Mammary epithelial cell (primary cell): ENCODE results near the gene FRS2.

Source experiments
- CTCF ChIP-seq, 2 donors: IDR thresholded peaks in 1 of 2; conservative IDR thresholded peaks in 1 of 2; 2 replicates each; pipeline ENCODE4 v1.5.1; 2011 to 2012; ENCODE audit warnings: inconsistent platforms in 2 of 2, low read length in 2 of 2, mild to moderate bottlenecking in 2 of 2, control low read depth in 1 of 2, low read depth in 1 of 2; ENCODE audit not compliant: insufficient read depth in 1 of 2; ENCODE audit errors: extremely low read depth in 1 of 2
- EZH2 ChIP-seq: IDR thresholded peaks from 2 replicates; pipeline ENCODE4 v1.6.1; 2012; ENCODE audit warnings: low read length, inconsistent platforms, borderline replicate concordance

- TF ChIP-seq CTCF (conservative IDR thresholded peaks at IDR 0.05 in 1 of 2, IDR thresholded peaks at IDR 0.05 in 1 of 2; ENCODE audit: extremely low read depth in 1 of 2, insufficient read depth in 1 of 2, low read depth in 1 of 2, low read length in 2 of 2) (no peak), EZH2 (no peak)
Observed at GRCh38 chr12:69517406-69517805, 47.2 kb downstream of the FRS2 start.
